Keratinocyte (primary cell): ENCODE results near the gene EMCN. TPM values are rescaled to one million over a fixed set of nuclear protein-coding genes. Genes with fewer than 3 reads are reported as not detected.

ENCODE experiments used
- DNase-seq: peaks from one replicate; pipeline ENCODE4 v3.0.0-alpha.2; 2011; ENCODE audit warnings: low read depth, missing footprints, low spot score
- FAIRE-seq: peaks from 2 replicates; lab custom pipeline; 2011; peaks lifted over from hg19 to GRCh38; lab: Jason Lieb, UNC
- H2AFZ ChIP-seq: 2 replicates; pipeline ENCODE4 v1.6.0; 2012; ENCODE audit warnings: low read length, control low read depth, inconsistent platforms; ENCODE audit not compliant: control insufficient read depth
- H3K27ac ChIP-seq: 2 replicates; pipeline ENCODE4 v1.5.1; 2011; ENCODE audit warnings: low read length; ENCODE audit not compliant: control insufficient read depth, insufficient read depth
- H3K27me3 ChIP-seq: 3 replicates; pipeline ENCODE4 v1.6.0; 2011; ENCODE audit warnings: low read length; ENCODE audit not compliant: control insufficient read depth, insufficient read depth; ENCODE audit errors: extremely low read depth
- H3K36me3 ChIP-seq, 2 experiments: 2 replicates in 1 of 2; 3 replicates in 1 of 2; pipeline ENCODE4 v1.5.1; 2011; ENCODE audit warnings: low read length in 2 of 2, mild to moderate bottlenecking in 1 of 2; ENCODE audit not compliant: control insufficient read depth in 2 of 2, insufficient read depth in 2 of 2; ENCODE audit errors: extremely low read depth in 1 of 2
- H3K4me1 ChIP-seq: 3 replicates; pipeline ENCODE4 v1.5.1; 2011; ENCODE audit warnings: low read length; ENCODE audit not compliant: control insufficient read depth, insufficient read depth; ENCODE audit errors: extremely low read depth
- H3K4me2 ChIP-seq: 3 replicates; pipeline ENCODE4 v1.6.0; 2011; ENCODE audit warnings: low read depth, low read length; ENCODE audit not compliant: control insufficient read depth, insufficient read depth; ENCODE audit errors: extremely low read depth
- H3K4me3 ChIP-seq, 3 experiments: fragments of 200-600 bp in 1 of 3; sonication (generic) in 1 of 3; 2 replicates in 2 of 3; 3 replicates in 1 of 3; pipeline ENCODE4 v1.5.1; 2011 to 2016; ENCODE audit warnings: low read length in 3 of 3, mild to moderate bottlenecking in 3 of 3, control low read depth in 2 of 3, inconsistent platforms in 1 of 3, low read depth in 1 of 3, mixed read lengths in 1 of 3, mixed run types in 1 of 3, moderate library complexity in 1 of 3; ENCODE audit not compliant: control insufficient read depth in 2 of 3, insufficient read depth in 2 of 3; ENCODE audit errors: extremely low read depth in 1 of 3
- H3K79me2 ChIP-seq: 2 replicates; pipeline ENCODE4 v1.6.0; 2012; ENCODE audit warnings: low read length; ENCODE audit not compliant: control insufficient read depth, insufficient read depth
- H3K9ac ChIP-seq: 3 replicates; pipeline ENCODE4 v1.6.0; 2011; ENCODE audit warnings: low read length; ENCODE audit not compliant: control insufficient read depth, insufficient read depth; ENCODE audit errors: extremely low read depth
- H3K9me1 ChIP-seq: 3 replicates; pipeline ENCODE4 v1.6.0; 2011; ENCODE audit warnings: low read length; ENCODE audit not compliant: control insufficient read depth, insufficient read depth; ENCODE audit errors: extremely low read depth
- H3K9me3 ChIP-seq: 2 replicates; pipeline ENCODE4 v1.5.1; 2012; ENCODE audit warnings: low read depth, low read length; ENCODE audit not compliant: control insufficient read depth
- H4K20me1 ChIP-seq: 3 replicates; pipeline ENCODE4 v1.6.0; 2011; ENCODE audit warnings: low read length; ENCODE audit not compliant: control insufficient read depth, insufficient read depth; ENCODE audit errors: extremely low read depth
- EZH2 ChIP-seq: IDR thresholded peaks from one replicate; pipeline ENCODE4 v1.6.1; 2012; ENCODE audit warnings: inconsistent platforms, mild to moderate bottlenecking, low read length, moderate library complexity
- dilution Hi-C: fragments of 300-500 bp; cut with MboI; formaldehyde crosslinking; loops from one replicate; pipeline ENCODE4 v1.7.0; 2020; ENCODE audit warnings: low sequenced_read_pairs; ENCODE audit not compliant: extremely low pct_ligation_motif_present
- polyA plus RNA-seq, 5 experiments: library from polyadenylated mRNA; depleted of rRNA in 3 of 5; stranded (reverse) in 3 of 5; stranded (forward) in 1 of 5; unstranded in 1 of 5; fragments of >200 nt; gene quantifications; 1 replicate in 1 of 5; 2 replicates in 3 of 5; 3 replicates in 1 of 5; pipeline versions ENCODE4 v1.2.1 to v1.2.3, GENCODE V29; 2011 to 2012; ENCODE audit warnings: missing spikeins in 2 of 5, low read depth in 1 of 5, low replicate concordance in 1 of 5
- TF ChIP-seq, protein P1 (sequence below), 3 experiments: IDR thresholded peaks in 1 of 3; conservative IDR thresholded peaks in 1 of 3; optimal IDR thresholded peaks in 1 of 3; 2 replicates in 2 of 3; 3 replicates in 1 of 3; pipeline versions ENCODE3 to v1.5.1; 2011; ENCODE audit warnings: low read length in 3 of 3, mild to moderate bottlenecking in 3 of 3, moderate library complexity in 2 of 3, control low read depth in 1 of 3, inconsistent platforms in 1 of 3; ENCODE audit not compliant: insufficient read depth in 2 of 3; ENCODE audit errors: extremely low read depth in 1 of 3

EMCN gene
- polyA plus RNA-seq, 1 donor (not counting 4 experiments of a cell fraction or from before 2014, with no cell fraction given), result not detected

DNA sequence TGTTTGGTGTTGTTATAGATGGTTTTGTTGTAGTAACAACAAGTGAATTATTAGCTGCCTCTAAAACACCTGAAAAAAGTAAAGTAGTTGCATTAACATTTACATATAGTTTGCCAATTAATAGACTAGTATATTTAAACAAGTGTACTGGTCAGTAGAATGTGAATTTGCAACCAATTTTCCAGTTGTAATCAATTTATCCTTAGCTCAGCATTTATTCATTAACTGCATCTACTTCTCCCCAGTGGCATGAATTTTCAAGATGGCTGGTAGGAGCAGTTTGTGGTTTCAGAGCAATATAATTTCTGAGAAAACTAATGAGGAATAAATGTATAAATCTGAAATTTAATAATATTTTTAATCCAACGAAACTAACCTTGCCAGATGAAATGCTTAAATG, 37.9 kb downstream of the EMCN start:
- Histone ChIP-seq H3K79me2 (no peaks in the 10 kb centered on the region), H3K27ac (no peak overlapping the region), H3K9me3 (no peaks in the 10 kb centered on the region), H3K9ac (no peak overlapping the region), H3K4me1 (no peaks in the 10 kb centered on the region), H3K36me3 (no peaks in the 10 kb centered on the region), H4K20me1 (no peaks in the 10 kb centered on the region), H3K4me3 (no peak overlapping the region), H3K4me2 (no peak overlapping the region), H3K27me3 (no peaks in the 10 kb centered on the region), H2AFZ (no peak overlapping the region), H3K9me1 (no peaks in the 10 kb centered on the region)
- TF ChIP-seq EZH2, result no peak
- TF ChIP-seq, protein P1, sequence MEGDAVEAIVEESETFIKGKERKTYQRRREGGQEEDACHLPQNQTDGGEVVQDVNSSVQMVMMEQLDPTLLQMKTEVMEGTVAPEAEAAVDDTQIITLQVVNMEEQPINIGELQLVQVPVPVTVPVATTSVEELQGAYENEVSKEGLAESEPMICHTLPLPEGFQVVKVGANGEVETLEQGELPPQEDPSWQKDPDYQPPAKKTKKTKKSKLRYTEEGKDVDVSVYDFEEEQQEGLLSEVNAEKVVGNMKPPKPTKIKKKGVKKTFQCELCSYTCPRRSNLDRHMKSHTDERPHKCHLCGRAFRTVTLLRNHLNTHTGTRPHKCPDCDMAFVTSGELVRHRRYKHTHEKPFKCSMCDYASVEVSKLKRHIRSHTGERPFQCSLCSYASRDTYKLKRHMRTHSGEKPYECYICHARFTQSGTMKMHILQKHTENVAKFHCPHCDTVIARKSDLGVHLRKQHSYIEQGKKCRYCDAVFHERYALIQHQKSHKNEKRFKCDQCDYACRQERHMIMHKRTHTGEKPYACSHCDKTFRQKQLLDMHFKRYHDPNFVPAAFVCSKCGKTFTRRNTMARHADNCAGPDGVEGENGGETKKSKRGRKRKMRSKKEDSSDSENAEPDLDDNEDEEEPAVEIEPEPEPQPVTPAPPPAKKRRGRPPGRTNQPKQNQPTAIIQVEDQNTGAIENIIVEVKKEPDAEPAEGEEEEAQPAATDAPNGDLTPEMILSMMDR (optimal IDR thresholded peaks at IDR 0.05 in 1 of 3, IDR thresholded peaks at IDR 0.05 in 1 of 3, conservative IDR thresholded peaks at IDR 0.05 in 1 of 3; ENCODE audit: extremely low read depth in 1 of 3, insufficient read depth in 2 of 3, low read length in 3 of 3), result no peak
- DNase-seq (no peak), FAIRE-seq (no peak)
- dilution Hi-C loops, result no loop called here

DNA sequence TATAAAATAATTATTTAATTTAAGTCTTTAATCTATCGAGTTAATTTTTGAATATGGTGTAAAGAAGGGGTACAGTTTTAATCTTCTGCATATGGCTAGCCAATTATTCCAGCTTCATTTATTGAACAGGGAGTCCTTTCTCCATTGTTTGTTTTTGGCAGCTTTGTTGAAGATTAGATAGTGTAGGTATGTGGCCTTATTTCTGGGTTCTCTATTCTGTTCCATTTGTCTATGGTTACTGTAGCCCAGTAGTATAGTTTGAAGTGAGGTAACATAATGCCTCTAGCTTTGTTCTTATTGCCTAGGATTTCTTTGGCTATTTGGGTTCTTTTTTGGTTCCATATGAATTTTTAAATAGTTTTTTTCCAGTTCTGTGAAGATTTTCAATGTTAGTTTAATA, 48.3 kb downstream of the EMCN start:
- DNase-seq, result no peak
- H3K9me1 ChIP-seq, result no peaks in the 10 kb centered on the region
- H4K20me1 ChIP-seq, result no peaks in the 10 kb centered on the region
- TF ChIP-seq EZH2, result no peak
- TF ChIP-seq, protein P1 (optimal IDR thresholded peaks at IDR 0.05 in 1 of 3, IDR thresholded peaks at IDR 0.05 in 1 of 3, conservative IDR thresholded peaks at IDR 0.05 in 1 of 3; ENCODE audit: extremely low read depth in 1 of 3, insufficient read depth in 2 of 3, low read length in 3 of 3), result no peak
- dilution Hi-C loops, result no loop called here
- no peak overlapping the region for H3K4me2 ChIP-seq
- H3K27ac ChIP-seq, result no peak overlapping the region
- no peak overlapping the region for H3K4me3 ChIP-seq
- H3K4me1 ChIP-seq, result no peaks in the 10 kb centered on the region
- H3K79me2 ChIP-seq, result no peaks in the 10 kb centered on the region
- no peaks in the 10 kb centered on the region for H3K9me3 ChIP-seq
- H3K36me3 ChIP-seq, result no peaks in the 10 kb centered on the region
- no peak for FAIRE-seq
- no peak overlapping the region for H2AFZ ChIP-seq
- no peak overlapping the region for H3K9ac ChIP-seq
- H3K27me3 ChIP-seq, result no peaks in the 10 kb centered on the region
